Effector CD8-positive, alpha-beta T cell (primary cell): ENCODE measurements around the gene KIRREL3.
"Not testable (repeated sequence)": the region's sequence is repeated elsewhere in the genome, so short reads cannot be mapped to it uniquely, and the experiment has no call there.

ENCODE experiments used
- DNase-seq: peaks from one replicate; lab custom pipeline; 2025; lab: John Stamatoyannopoulos, UW

Gene KIRREL3

GRCh38 chr11:126403022-126403581, 597.5 kb downstream of the KIRREL3 start:
- no peak for DNase-seq

DNA sequence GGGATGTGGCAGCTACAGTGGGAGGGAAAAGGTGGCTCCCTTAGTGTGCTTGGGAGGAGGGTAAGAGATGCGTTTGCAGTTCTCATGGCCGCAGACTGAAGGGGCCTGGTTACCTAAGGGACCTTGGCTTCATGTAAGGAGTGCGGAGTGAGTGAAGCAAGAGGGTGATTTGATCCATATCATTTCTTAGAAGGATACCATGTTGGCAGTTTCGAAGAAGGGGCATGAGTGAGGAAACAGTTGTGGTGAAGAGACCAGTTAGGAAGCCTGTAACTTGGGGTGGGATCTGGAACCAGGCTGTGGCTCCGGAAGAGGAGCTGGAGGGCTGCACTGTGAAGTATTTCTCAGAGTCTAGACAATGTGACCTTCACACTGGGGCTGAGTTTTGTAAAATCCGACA, 600.1 kb downstream of the KIRREL3 start:
- DNase-seq, result no peak

GRCh38 chr11:126400019-126400418, 600.6 kb downstream of the KIRREL3 start:
- DNase-seq, result no peak

- no peak for DNase-seq
These were observed 601.8 kb downstream of the KIRREL3 start for GRCh38 chr11:126398721-126399120.

DNA sequence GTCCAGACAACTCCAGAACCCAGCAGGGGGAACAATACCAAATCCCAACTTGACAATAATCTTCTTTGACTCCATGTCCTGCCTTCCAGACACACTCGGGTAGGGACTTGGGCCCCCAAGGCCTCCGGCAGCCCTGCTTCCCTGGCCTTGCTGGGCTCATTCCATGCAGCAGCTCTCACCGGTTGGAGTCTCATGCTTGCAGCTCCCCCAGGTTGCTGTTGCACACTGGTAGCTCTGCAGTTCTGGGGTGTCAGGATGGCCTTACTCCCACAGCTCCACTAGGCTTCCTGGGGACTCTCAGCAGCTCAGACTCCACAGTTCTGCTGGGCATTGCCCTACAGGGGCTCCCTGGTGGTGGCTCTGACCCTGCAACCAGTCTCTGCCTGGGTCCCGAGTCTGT, 602.3 kb downstream of the KIRREL3 start:
- DNase-seq, result no peak

DNA sequence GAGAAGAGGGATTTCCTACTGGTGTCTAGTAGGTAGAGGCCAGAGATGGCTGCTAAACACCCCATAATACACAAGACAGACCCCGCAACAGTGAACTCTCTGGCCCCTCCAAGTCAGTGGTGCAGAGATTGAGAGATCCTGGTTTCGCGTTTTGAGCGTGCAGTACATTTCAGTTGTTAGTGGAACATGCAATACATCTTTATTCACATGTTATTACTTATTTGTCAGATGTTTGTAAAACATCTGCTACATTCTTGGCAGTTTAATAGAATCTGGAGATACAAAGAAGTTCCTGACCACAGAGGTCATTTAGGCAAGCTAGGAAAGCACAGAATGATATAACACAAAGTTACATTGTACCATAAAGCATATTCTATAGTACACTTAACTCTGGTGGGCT, 603.6 kb downstream of the KIRREL3 start:
- no peak for DNase-seq

- DNase-seq, result not testable (repeated sequence)
These were observed 604.3 kb downstream of the KIRREL3 start for GRCh38 chr11:126396266-126396665.

DNA sequence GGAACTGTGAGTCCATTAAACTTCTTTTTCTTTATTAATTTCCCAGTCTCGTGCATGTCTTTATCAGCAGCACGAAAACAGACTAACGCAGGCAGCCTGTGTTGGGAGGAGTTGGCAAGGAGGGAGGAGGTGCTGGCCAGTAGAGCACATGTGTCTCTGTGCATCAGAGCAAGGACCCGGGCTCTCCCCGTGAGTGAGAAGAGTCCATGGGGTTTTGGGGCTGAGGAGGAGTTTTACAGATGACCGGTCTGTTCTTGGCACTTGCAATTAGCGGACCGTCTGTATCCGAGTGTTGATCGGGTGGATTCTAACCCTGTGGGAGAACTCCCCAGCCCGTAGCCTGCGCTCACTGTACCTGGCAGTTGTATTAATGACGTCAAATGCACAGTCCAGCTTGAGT, 604.8 kb downstream of the KIRREL3 start:
- not testable (repeated sequence) for DNase-seq

GRCh38 chr11:126394634-126395072, 605.9 kb downstream of the KIRREL3 start:
- not testable (repeated sequence) for DNase-seq

DNA sequence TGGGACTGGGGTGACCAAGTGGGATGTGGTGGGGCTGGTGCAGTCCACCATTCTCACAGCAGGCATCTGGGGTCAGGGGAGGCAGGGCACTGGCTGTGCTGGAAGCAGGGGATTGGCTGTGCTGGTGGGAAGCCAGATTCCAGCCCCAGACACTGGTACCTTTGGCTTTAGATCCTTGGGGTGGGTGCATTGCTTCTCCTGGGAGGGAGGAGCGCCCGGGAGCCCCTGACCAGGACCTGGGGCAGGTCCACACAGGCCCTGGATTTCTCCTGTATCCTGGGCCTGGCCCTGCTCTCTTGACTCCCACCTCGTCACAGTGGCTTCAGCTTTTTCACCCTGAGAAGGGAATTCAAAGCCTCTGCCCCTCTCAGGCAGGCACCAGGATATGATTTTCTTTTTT, 606.5 kb downstream of the KIRREL3 start:
- no peak for DNase-seq

DNA sequence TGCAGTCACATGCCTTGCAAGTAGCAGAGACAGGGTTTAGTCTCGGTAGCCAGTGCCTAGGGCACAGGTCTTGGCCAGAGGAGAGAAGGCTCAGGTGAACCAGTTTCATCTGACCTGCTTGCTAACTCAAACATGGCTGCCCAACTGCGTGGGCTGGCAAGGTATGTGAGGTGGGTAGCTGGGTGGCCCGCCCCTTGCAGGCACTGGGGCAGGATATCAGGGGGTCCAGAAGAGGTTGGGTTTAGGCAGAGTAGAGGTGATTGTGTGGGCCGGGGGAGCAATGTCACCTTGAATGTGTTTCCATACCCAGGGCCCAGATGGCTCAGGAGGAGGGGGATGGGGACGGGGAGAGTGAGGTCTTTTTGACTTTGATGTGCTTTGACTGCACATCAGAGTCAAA, 607.4 kb downstream of the KIRREL3 start:
- DNase-seq, result no peak

DNA sequence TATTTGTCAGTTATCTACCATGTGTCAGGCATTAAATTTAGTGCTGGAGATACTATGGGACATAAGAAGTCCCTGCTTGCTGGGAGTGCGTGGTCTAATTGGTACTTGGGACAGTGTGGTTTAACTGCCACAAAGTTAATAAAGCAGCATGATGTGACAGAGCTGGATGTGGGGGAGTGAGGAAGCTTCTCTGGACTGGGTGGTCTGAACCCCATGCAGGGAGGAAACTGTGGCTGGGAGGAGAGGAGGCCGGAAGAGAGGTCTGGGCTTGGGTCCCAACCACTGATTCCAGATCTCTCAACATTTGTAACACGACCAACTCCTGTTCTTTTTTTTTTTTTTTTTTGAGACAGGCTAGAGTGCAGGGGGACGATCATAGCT, 607.9 kb downstream of the KIRREL3 start:
- no peak for DNase-seq

GRCh38 chr11:126391970-126392632, 608.5 kb downstream of the KIRREL3 start:
- DNase-seq, result no peak

- no peak for DNase-seq
These were observed 609.1 kb downstream of the KIRREL3 start for GRCh38 chr11:126391286-126391954.

- no peak for DNase-seq
These were observed 610.2 kb downstream of the KIRREL3 start for GRCh38 chr11:126390272-126390867.

- DNase-seq, result no peak
These were observed 612.7 kb downstream of the KIRREL3 start for GRCh38 chr11:126387857-126388256.

DNA sequence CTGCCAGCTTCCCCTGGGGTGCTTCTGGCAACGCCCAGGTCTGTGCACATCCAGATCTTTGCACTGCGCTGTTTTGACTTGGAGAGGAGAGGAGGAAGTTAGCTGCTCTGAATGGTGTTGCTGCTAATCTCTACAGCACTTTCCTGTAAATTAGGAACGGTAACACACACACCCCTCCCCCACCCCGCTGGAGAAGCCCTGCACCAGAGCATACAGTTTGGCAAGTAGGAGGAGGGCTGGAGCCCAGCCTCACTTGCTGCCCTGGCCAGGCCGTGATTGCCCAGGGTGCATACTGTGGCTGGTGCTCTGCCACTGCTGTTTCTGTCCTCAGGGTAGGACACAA, 613.9 kb downstream of the KIRREL3 start:
- not testable (repeated sequence) for DNase-seq

DNA sequence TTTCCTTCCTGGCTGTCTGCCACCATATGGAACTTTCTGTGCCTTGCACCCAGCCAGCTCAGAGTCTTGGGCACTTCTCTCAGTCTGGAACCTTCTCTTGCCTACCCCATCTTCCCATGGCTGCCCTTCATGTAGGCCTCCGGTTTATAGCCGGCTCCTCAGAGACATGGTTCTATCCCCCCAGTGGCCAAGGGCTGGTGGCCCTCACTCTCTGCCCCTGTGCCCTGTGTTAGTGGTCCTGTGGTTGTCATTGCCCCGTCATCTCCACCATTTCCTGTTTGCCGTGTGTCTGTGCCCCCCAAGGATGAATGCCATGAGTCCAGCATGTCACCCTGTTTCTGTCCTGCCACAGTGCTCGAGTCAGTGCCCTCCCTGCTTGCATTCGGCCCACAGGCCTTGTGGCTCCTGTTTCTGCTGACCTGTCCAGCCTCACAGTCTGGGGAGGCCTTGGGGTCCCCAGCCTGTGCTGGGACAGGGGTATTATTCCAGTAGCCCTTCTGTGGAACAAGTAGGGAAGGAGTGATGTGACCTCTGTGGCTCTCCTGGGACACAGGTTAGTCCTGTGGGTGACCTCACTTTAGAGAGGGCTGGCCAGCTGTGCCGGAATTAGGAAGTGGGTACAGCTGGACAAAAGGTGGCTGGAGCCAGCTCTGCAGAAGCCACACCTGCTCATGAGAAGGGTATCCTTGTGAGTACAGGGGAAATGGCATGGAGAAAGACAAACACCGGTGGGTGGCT, 614.4 kb downstream of the KIRREL3 start:
- no peak for DNase-seq

- DNase-seq, result no peak
These were observed 616.0 kb downstream of the KIRREL3 start for GRCh38 chr11:126384449-126385070.

DNA sequence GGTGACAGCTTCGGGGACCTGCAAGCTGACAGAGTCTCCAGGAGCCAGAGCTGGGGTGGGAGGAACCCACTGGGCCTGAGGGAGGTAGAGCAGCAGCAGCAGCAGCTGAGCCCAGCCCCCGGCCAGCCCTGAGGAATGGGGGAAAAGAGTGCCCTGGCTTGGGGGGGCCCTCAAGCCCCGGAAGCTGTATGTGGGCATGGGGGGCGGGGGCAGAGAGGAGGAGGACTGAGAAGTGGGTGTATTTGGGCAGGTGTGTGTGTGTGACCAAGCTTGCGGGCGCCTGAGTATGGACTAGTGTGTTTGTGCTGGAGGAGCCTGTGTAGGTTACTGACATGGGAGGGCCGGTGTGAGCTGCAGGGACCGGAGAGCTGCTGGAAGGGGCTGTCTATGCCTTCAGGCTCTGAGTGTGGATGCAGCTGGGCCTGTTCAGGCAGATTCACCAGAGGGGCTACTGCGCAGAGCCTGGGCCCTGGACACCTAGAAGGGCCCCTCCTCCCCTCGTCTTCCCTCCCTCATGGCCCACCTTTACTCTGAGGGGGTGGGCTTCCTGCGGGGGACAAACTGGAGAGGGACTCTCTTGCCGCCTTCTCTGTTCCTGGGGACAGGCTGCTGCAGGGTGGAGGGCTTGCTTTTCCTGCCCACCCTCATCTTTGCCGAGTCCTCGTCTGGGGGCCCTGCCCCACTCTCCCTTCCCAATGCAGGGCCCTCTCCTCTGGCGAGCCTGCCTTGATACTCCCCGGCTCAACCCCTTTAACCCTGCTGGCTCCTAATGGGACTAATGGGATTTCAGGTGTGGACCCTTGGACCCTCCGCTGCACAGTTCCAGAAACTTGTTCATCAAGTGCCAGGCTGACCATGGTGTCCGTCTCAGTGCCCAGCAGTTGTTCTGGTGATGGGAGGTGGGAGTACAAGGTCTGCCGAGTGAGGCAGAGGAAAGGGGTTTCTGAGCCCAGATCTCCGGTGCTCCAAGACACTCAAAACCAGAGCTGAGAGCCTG, 616.9 kb downstream of the KIRREL3 start:
- no peak for DNase-seq

DNA sequence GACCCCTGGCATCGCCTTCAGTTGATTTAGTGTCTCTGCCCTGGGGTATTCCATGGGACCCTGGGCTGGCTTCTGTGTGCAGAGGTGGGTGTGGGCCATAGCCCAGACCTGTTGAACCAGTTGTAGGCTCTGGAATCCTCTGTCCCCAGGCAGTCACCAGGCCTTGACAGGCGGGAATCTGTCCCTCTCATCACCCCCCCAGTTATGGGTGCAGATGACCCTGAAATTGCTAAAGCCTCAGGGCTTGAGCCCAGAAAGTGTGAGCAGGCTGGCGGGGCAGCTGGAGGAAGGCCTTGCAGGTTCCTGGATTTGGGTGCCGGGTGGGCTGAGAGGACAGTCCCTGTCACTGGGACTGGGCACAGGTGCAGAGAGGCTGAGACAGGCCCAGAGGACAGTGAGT, 617.9 kb downstream of the KIRREL3 start:
- DNase-seq, result not testable (repeated sequence)
